ENCODE measurements around the gene GJC2.

GJC2 gene

GRCh38 chr1:228176461-228177182 lies 26.9 kb downstream of the GJC2 start:
- Histone ChIP-seq H3K9me3 (ENCODE audit: insufficient read depth, low read length, severe bottlenecking) (no peaks in the 10 kb centered on the region), H3K36me3 (ENCODE audit: insufficient read depth, low read length) (peaks cover 21% of the 10 kb centered on the region), H3K79me2 (ENCODE audit: insufficient read depth, low read length) (peaks cover 18% of the 10 kb centered on the region), H3K27me3 (ENCODE audit: insufficient read depth, low read length, poor library complexity) (no peaks in the 10 kb centered on the region), H3K4me2 (ENCODE audit: insufficient read depth, low read length) (no peak overlapping the region), H3K4me1 (ENCODE audit: insufficient read depth, low read length) (no peaks in the 10 kb centered on the region), H3K27ac (ENCODE audit: low read length) (no peak overlapping the region), H4K20me1 (ENCODE audit: insufficient read depth, low read length) (peaks cover 34% of the 10 kb centered on the region), H3K4me3 (ENCODE audit: low read depth in 1 of 2, low read length in 2 of 2) (no peak overlapping the region), H3K9ac (ENCODE audit: low read depth, low read length) (no peak overlapping the region), H2AFZ (ENCODE audit: low read depth, low read length) (no peak overlapping the region)
- ATAC-seq (ENCODE audit: insufficient read depth, low read depth): no peak
- no peak for DNase-seq
- no peak for TF ChIP-seq EZH2 (IDR thresholded peaks at IDR 0.05; ENCODE audit: borderline replicate concordance, low read depth, low read length, severe bottlenecking)
- no peak for TF ChIP-seq CTCF (IDR thresholded peaks at IDR 0.05; ENCODE audit: borderline replicate concordance, extremely low read depth, low read length, poor library complexity, severe bottlenecking)

GRCh38 chr1:228177183-228177475 lies 27.4 kb downstream of the GJC2 start:
- Histone ChIP-seq H3K4me1 (ENCODE audit: insufficient read depth, low read length) (no peaks in the 10 kb centered on the region), H3K9me3 (ENCODE audit: insufficient read depth, low read length, severe bottlenecking) (no peaks in the 10 kb centered on the region), H3K36me3 (ENCODE audit: insufficient read depth, low read length) (peaks cover 21% of the 10 kb centered on the region), H3K27me3 (ENCODE audit: insufficient read depth, low read length, poor library complexity) (no peaks in the 10 kb centered on the region), H3K4me2 (ENCODE audit: insufficient read depth, low read length) (no peak overlapping the region), H2AFZ (ENCODE audit: low read depth, low read length) (no peak overlapping the region), H3K27ac (ENCODE audit: low read length) (no peak overlapping the region), H3K4me3 (ENCODE audit: low read depth in 1 of 2, low read length in 2 of 2) (no peak overlapping the region), H4K20me1 (ENCODE audit: insufficient read depth, low read length) (peaks cover 33% of the 10 kb centered on the region), H3K9ac (ENCODE audit: low read depth, low read length) (no peak overlapping the region), H3K79me2 (ENCODE audit: insufficient read depth, low read length) (peaks cover 18% of the 10 kb centered on the region)
- TF ChIP-seq CTCF (IDR thresholded peaks at IDR 0.05; ENCODE audit: borderline replicate concordance, extremely low read depth, low read length, poor library complexity, severe bottlenecking) (no peak), EZH2 (IDR thresholded peaks at IDR 0.05; ENCODE audit: borderline replicate concordance, low read depth, low read length, severe bottlenecking) (no peak)
- ATAC-seq (ENCODE audit: insufficient read depth, low read depth) (no peak), DNase-seq (no peak)

GRCh38 chr1:228177721-228178710 lies 28.3 kb downstream of the GJC2 start:
- H3K27me3 ChIP-seq (ENCODE audit: insufficient read depth, low read length, poor library complexity): no peaks in the 10 kb centered on the region
- no peak overlapping the region for H3K27ac ChIP-seq (ENCODE audit: low read length)

More at GRCh38 chr1:228177721-228178710, 28.3 kb downstream of the GJC2 start:
- DNase-seq (no peak), ATAC-seq (ENCODE audit: insufficient read depth, low read depth) (no peak)
- H4K20me1 ChIP-seq (ENCODE audit: insufficient read depth, low read length): peaks cover 24% of the 10 kb centered on the region
- H3K4me2 ChIP-seq (ENCODE audit: insufficient read depth, low read length): no peak overlapping the region
- H3K36me3 ChIP-seq (ENCODE audit: insufficient read depth, low read length): peaks cover 21% of the 10 kb centered on the region
- H3K9ac ChIP-seq (ENCODE audit: low read depth, low read length): no peak overlapping the region
- H3K9me3 ChIP-seq (ENCODE audit: insufficient read depth, low read length, severe bottlenecking): no peaks in the 10 kb centered on the region
- no peaks in the 10 kb centered on the region for H3K4me1 ChIP-seq (ENCODE audit: insufficient read depth, low read length)
- peaks cover 12% of the 10 kb centered on the region for H3K79me2 ChIP-seq (ENCODE audit: insufficient read depth, low read length)
- TF ChIP-seq CTCF (IDR thresholded peaks at IDR 0.05; ENCODE audit: borderline replicate concordance, extremely low read depth, low read length, poor library complexity, severe bottlenecking): no peak
- TF ChIP-seq EZH2 (IDR thresholded peaks at IDR 0.05; ENCODE audit: borderline replicate concordance, low read depth, low read length, severe bottlenecking): no peak
- H3K4me3 ChIP-seq (ENCODE audit: low read depth in 1 of 2, low read length in 2 of 2): no peak overlapping the region
- H2AFZ ChIP-seq (ENCODE audit: low read depth, low read length): no peak overlapping the region

Measured in DND-41 (cell line).